ENCODE data around the gene NOX1.
"Not testable (repeated sequence)": the region's sequence is repeated elsewhere in the genome, so short reads cannot be mapped to it uniquely, and the experiment has no call there.

Gene NOX1

GRCh38 chrX:100817340-100817739 lies 56.8 kb downstream of the NOX1 start:
- DNase-seq = no peak

GRCh38 chrX:100812216-100813158 lies 61.7 kb downstream of the NOX1 start:
- no peak for DNase-seq

GRCh38 chrX:100808265-100808664 lies 65.9 kb downstream of the NOX1 start:
- DNase-seq = not testable (repeated sequence)

GRCh38 chrX:100804780-100805179 lies 69.4 kb downstream of the NOX1 start:
- DNase-seq = no peak

- DNase-seq = no peak
Measured at GRCh38 chrX:100802843-100803242, 71.3 kb downstream of the NOX1 start.

- DNase-seq = no peak
Measured at GRCh38 chrX:100798484-100799214, 75.5 kb downstream of the NOX1 start.

GRCh38 chrX:100797359-100797758 lies 76.8 kb downstream of the NOX1 start:
- DNase-seq = no peak

- not testable (repeated sequence) for DNase-seq
Measured at GRCh38 chrX:100796371-100796770, 77.8 kb downstream of the NOX1 start.

Data from Kasumi-1 (cell line).